Ishikawa (cell line): ENCODE data around the gene TKTL1.

Experiments used
- CREB1 ChIP-seq: IDR thresholded peaks from 2 replicates; pipeline ENCODE4 v1.6.1; 2012; ENCODE audit warnings: low read depth
- EP300 ChIP-seq: IDR thresholded peaks from 2 replicates; pipeline ENCODE4 v1.6.1; 2012; ENCODE audit warnings: borderline replicate concordance
- FOXM1 ChIP-seq: IDR thresholded peaks from 2 replicates; pipeline ENCODE4 v1.6.1; 2012; ENCODE audit warnings: low read depth, borderline replicate concordance
- MAX ChIP-seq: IDR thresholded peaks from 2 replicates; pipeline ENCODE4 v1.6.1; 2012
- NFIC ChIP-seq: IDR thresholded peaks from 2 replicates; pipeline ENCODE4 v1.6.1; 2012
- RAD21 ChIP-seq: IDR thresholded peaks from 2 replicates; pipeline ENCODE4 v1.6.1; 2012; ENCODE audit warnings: low read depth
- TF ChIP-seq, protein P1 (sequence below): IDR thresholded peaks from 2 replicates; pipeline ENCODE4 v1.6.1; 2012; ENCODE audit warnings: low read depth, mild to moderate bottlenecking

DNA sequence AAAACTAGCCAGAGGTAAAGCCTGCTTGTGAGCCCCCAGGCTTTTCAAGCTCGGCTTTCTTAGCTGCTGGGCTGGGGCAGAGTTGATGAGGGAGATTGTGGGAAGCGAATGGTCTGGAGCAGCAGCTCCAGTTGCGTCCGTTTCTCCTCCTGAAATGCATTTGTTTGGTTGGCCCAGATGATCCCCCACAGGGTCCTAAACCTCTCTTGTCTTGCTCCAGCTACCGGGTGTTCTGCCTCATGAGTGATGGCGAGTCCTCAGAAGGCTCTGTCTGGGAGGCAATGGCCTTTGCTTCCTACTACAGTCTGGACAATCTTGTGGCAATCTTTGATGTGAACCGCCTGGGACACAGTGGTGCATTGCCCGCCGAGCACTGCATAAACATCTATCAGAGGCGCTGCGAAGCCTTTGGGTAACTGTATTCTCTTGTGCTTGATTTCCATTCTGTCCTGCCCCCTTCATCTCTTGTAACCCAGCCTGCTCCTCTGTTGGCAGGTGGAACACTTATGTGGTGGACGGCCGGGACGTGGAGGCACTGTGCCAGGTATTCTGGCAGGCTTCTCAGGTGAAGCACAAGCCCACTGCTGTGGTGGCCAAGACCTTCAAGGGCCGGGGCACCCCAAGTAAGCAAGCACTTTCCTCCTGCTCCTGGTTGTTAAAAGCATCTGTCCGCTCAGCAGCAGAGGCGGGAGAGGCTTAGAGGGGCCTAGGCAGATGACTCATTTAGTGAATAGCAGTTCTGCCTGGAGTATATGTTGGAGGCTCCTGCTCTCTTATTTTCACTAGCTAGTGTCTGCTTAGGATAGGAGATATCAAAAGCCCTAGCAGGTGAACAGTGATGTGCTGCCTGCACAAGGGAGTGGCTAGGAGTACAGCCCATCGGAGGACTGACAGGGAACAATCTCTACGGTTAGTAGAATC lies 15.3 kb downstream of the TKTL1 start:
- TF ChIP-seq EP300: no peak
- TF ChIP-seq CREB1: no peak
- no peak for TF ChIP-seq FOXM1
- TF ChIP-seq RAD21: no peak
- no peak for TF ChIP-seq MAX
- TF ChIP-seq NFIC: no peak
- TF ChIP-seq, protein P1, sequence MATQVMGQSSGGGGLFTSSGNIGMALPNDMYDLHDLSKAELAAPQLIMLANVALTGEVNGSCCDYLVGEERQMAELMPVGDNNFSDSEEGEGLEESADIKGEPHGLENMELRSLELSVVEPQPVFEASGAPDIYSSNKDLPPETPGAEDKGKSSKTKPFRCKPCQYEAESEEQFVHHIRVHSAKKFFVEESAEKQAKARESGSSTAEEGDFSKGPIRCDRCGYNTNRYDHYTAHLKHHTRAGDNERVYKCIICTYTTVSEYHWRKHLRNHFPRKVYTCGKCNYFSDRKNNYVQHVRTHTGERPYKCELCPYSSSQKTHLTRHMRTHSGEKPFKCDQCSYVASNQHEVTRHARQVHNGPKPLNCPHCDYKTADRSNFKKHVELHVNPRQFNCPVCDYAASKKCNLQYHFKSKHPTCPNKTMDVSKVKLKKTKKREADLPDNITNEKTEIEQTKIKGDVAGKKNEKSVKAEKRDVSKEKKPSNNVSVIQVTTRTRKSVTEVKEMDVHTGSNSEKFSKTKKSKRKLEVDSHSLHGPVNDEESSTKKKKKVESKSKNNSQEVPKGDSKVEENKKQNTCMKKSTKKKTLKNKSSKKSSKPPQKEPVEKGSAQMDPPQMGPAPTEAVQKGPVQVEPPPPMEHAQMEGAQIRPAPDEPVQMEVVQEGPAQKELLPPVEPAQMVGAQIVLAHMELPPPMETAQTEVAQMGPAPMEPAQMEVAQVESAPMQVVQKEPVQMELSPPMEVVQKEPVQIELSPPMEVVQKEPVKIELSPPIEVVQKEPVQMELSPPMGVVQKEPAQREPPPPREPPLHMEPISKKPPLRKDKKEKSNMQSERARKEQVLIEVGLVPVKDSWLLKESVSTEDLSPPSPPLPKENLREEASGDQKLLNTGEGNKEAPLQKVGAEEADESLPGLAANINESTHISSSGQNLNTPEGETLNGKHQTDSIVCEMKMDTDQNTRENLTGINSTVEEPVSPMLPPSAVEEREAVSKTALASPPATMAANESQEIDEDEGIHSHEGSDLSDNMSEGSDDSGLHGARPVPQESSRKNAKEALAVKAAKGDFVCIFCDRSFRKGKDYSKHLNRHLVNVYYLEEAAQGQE: no peak
